NCI-H128 (cell line): Measurements from ENCODE around the gene HOXC9.

Experiments used
- DNase-seq: peaks from one replicate; lab custom pipeline; 2025; ENCODE audit not compliant: unreplicated experiment; lab: John Stamatoyannopoulos, UW

Gene HOXC9

GRCh38 chr12:53986686-53987483, 13.1 kb upstream of the HOXC9 start:
- no peak for DNase-seq

- no peak for DNase-seq
Observed at GRCh38 chr12:53987787-53988230, 12.2 kb upstream of the HOXC9 start.

- DNase-seq = no peak
Observed at GRCh38 chr12:53988541-53989226, 11.3 kb upstream of the HOXC9 start.

GRCh38 chr12:53989227-53990113, 10.5 kb upstream of the HOXC9 start:
- DNase-seq = no peak

- DNase-seq = no peak
Observed at GRCh38 chr12:53990311-53991076, 9.5 kb upstream of the HOXC9 start.

GRCh38 chr12:53991077-53991460, 8.9 kb upstream of the HOXC9 start:
- DNase-seq = no peak

- DNase-seq = no peak
Observed at GRCh38 chr12:53992377-53992889, 7.5 kb upstream of the HOXC9 start.

GRCh38 chr12:53993162-53994008, 6.6 kb upstream of the HOXC9 start:
- DNase-seq = no peak

GRCh38 chr12:53994009-53994263, 6.0 kb upstream of the HOXC9 start:
- DNase-seq = no peak

- DNase-seq = no peak
Observed at GRCh38 chr12:53994264-53995001, 5.5 kb upstream of the HOXC9 start.

- DNase-seq = no peak
Observed at GRCh38 chr12:53995002-53995377, 5.0 kb upstream of the HOXC9 start.

GRCh38 chr12:53995378-53996239, 4.4 kb upstream of the HOXC9 start:
- no peak for DNase-seq

GRCh38 chr12:53996240-53997203, 3.4 kb upstream of the HOXC9 start:
- DNase-seq = no peak

GRCh38 chr12:53997204-53998109, 2.5 kb upstream of the HOXC9 start:
- DNase-seq = no peak

GRCh38 chr12:53998110-53998899, 1.7 kb upstream of the HOXC9 start:
- no peak for DNase-seq

GRCh38 chr12:53998900-53999236, 1.1 kb upstream of the HOXC9 start:
- no peak for DNase-seq
